ENCODE measurements around the gene TMIGD1. TPM values are rescaled to one million over a fixed set of nuclear protein-coding genes. Genes with fewer than 3 reads are reported as not detected.

The TMIGD1 gene
- total and polyA plus RNA-seq, 2 experiments from 2014 or later, result not detected

DNA sequence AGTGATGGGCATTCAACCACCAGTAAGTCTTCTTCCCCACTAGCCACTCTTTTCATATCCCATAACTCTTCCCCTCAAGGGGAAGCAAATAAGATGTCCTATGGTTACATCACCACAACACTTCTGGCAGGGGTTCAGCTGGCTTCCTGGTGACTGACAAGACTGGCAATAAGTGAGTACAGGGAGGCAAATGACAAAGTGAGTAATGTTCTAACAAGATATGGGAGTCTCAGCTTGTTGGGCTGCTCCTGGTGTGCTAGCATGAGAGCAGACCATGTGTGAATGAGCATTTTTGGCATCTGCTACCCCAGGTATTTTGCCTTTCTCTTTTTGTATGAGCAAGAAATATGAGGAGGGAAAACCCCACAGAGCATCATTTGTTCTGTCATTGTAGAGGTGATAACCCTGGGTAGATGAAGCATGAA, 9.9 kb downstream of the TMIGD1 start (continued):
- TF ChIP-seq, protein P1, sequence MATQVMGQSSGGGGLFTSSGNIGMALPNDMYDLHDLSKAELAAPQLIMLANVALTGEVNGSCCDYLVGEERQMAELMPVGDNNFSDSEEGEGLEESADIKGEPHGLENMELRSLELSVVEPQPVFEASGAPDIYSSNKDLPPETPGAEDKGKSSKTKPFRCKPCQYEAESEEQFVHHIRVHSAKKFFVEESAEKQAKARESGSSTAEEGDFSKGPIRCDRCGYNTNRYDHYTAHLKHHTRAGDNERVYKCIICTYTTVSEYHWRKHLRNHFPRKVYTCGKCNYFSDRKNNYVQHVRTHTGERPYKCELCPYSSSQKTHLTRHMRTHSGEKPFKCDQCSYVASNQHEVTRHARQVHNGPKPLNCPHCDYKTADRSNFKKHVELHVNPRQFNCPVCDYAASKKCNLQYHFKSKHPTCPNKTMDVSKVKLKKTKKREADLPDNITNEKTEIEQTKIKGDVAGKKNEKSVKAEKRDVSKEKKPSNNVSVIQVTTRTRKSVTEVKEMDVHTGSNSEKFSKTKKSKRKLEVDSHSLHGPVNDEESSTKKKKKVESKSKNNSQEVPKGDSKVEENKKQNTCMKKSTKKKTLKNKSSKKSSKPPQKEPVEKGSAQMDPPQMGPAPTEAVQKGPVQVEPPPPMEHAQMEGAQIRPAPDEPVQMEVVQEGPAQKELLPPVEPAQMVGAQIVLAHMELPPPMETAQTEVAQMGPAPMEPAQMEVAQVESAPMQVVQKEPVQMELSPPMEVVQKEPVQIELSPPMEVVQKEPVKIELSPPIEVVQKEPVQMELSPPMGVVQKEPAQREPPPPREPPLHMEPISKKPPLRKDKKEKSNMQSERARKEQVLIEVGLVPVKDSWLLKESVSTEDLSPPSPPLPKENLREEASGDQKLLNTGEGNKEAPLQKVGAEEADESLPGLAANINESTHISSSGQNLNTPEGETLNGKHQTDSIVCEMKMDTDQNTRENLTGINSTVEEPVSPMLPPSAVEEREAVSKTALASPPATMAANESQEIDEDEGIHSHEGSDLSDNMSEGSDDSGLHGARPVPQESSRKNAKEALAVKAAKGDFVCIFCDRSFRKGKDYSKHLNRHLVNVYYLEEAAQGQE (IDR thresholded peaks at IDR 0.05; ENCODE audit: unreplicated experiment), result no peak
- no peak for TF ChIP-seq JUNB (IDR thresholded peaks at IDR 0.05; ENCODE audit: unreplicated experiment)
- no peak for TF ChIP-seq EZH2phosphoT487 (IDR thresholded peaks at IDR 0.05; ENCODE audit: unreplicated experiment)
- no peak for TF ChIP-seq ZNF114 (CRISPR knock-in tag; IDR thresholded peaks at IDR 0.05)

DNA sequence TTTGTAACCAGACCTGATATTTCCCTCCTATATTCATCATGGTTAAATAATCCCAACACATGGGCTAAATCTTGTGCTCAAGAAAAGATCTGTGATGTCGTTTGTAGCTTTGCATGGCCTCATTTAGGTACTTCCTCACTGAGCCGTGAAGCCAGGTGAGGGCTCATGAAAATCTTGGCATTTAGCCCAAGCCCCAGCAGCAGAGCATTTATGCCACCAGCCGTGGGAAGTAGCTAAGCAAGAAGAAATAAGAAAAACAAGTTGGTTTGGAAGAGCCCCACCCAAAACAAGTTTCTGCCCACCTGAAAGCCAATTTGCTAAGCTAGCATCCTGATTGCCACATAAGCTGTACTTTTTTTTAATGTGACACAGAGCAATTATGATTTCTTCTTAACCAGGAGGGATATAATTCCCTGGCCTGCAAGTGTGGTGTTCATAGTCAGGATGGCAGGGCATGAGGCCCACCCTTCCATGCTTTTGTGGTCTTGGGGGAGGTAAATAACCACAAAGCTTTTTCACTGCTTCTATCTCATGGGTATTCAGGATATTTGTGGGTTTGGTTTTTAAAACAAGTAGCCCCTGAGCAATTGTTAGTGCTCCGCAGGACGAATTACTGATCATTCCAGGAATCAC, 10.5 kb downstream of the TMIGD1 start:
- H3K36me3 Mint-ChIP-seq (ENCODE audit: low read depth), result no peaks in the 10 kb centered on the region
- Histone ChIP-seq H3K79me2 (replicated peaks; ENCODE audit: insufficient read depth) (no peaks in the 10 kb centered on the region), H3F3A (replicated peaks; ENCODE audit: low read depth) (no peaks in the 10 kb centered on the region), H2AFZ (peak overlapping the region; percentile 18; the same call in 1 of the 2 replicates), H4K20me1 (replicated peaks; ENCODE audit: insufficient read depth) (no peaks in the 10 kb centered on the region), H3K4me1 (ENCODE audit: insufficient read depth) (no peaks in the 10 kb centered on the region), H3K9me2 (ENCODE audit: insufficient read depth) (no peaks in the 10 kb centered on the region), H3K27me3 (ENCODE audit: insufficient read depth) (no peaks in the 10 kb centered on the region), H3K4me2 (no peak overlapping the region), H3K27ac (ENCODE audit: low read depth) (no peak overlapping the region), H3K4me3 (no peak overlapping the region), H3K36me3 (ENCODE audit: insufficient read depth) (no peaks in the 10 kb centered on the region)
- H3K4me1 Mint-ChIP-seq, result no peaks in the 10 kb centered on the region
- H3K9me3 Mint-ChIP-seq, result no peaks in the 10 kb centered on the region
- ATAC-seq, result no peak
- H3K27ac Mint-ChIP-seq, result no peak overlapping the region
- TF ChIP-seq, protein P2, sequence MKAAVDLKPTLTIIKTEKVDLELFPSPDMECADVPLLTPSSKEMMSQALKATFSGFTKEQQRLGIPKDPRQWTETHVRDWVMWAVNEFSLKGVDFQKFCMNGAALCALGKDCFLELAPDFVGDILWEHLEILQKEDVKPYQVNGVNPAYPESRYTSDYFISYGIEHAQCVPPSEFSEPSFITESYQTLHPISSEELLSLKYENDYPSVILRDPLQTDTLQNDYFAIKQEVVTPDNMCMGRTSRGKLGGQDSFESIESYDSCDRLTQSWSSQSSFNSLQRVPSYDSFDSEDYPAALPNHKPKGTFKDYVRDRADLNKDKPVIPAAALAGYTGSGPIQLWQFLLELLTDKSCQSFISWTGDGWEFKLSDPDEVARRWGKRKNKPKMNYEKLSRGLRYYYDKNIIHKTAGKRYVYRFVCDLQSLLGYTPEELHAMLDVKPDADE (IDR thresholded peaks at IDR 0.05), result no peak
- TF ChIP-seq, protein P3, sequence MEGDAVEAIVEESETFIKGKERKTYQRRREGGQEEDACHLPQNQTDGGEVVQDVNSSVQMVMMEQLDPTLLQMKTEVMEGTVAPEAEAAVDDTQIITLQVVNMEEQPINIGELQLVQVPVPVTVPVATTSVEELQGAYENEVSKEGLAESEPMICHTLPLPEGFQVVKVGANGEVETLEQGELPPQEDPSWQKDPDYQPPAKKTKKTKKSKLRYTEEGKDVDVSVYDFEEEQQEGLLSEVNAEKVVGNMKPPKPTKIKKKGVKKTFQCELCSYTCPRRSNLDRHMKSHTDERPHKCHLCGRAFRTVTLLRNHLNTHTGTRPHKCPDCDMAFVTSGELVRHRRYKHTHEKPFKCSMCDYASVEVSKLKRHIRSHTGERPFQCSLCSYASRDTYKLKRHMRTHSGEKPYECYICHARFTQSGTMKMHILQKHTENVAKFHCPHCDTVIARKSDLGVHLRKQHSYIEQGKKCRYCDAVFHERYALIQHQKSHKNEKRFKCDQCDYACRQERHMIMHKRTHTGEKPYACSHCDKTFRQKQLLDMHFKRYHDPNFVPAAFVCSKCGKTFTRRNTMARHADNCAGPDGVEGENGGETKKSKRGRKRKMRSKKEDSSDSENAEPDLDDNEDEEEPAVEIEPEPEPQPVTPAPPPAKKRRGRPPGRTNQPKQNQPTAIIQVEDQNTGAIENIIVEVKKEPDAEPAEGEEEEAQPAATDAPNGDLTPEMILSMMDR (conservative IDR thresholded peaks at IDR 0.05; ENCODE audit: low read depth in 2 of 2), result no peak
- no peak for TF ChIP-seq NANOG (IDR thresholded peaks at IDR 0.05; ENCODE audit: borderline replicate concordance)
- TF ChIP-seq ZNF114 (CRISPR knock-in tag; IDR thresholded peaks at IDR 0.05), result no peak
- TF ChIP-seq EZH2phosphoT487 (IDR thresholded peaks at IDR 0.05; ENCODE audit: unreplicated experiment), result no peak
- TF ChIP-seq CREB1 (CRISPR knock-in tag; IDR thresholded peaks at IDR 0.05; ENCODE audit: low read depth), result no peak
- H3K27me3 Mint-ChIP-seq (ENCODE audit: insufficient read depth, low read depth, poor library complexity), result no peaks in the 10 kb centered on the region
- H3K4me3 Mint-ChIP-seq, result no peak overlapping the region
- DNase-seq (ENCODE audit: low spot score), result no peak

Data from GM23338 (cell line).